Neural cell (in vitro differentiated cells): ENCODE results near the gene TMEM192. TPM values are rescaled to one million over a fixed set of nuclear protein-coding genes. Genes with fewer than 3 reads are reported as not detected.
"Not testable (repeated sequence)": the region's sequence is repeated elsewhere in the genome, so short reads cannot be mapped to it uniquely, and the experiment has no call there.

ENCODE experiments used
- H2AFZ ChIP-seq: fragments of 200-600, 300-800 bp; sonication (generic), shearing (Covaris generic); 2 replicates; pipeline ENCODE4 v1.6.0; 2014; ENCODE audit warnings: low read depth, mild to moderate bottlenecking, antibody characterized with exemption, low read length, moderate library complexity
- H3F3A ChIP-seq: fragments of 200-600 bp; shearing (Covaris generic); 2 replicates; pipeline ENCODE4 v1.6.1; 2016; ENCODE audit warnings: mild to moderate bottlenecking, moderate library complexity, mixed read lengths, antibody characterized with exemption, low read length; ENCODE audit not compliant: insufficient read depth, poor library complexity, severe bottlenecking
- H3K27ac ChIP-seq: fragments of 200-600, 300-800 bp; sonication (generic), shearing (Covaris generic); 2 replicates; pipeline ENCODE4 v1.5.1; 2014; ENCODE audit warnings: mild to moderate bottlenecking, low read length, moderate library complexity
- H3K27me3 ChIP-seq: fragments of 300-800, 200-600 bp; sonication (generic), shearing (Covaris generic); 2 replicates; pipeline ENCODE4 v1.6.0; 2014; ENCODE audit warnings: mild to moderate bottlenecking, low read depth, low read length, moderate library complexity; ENCODE audit not compliant: insufficient read depth
- H3K36me3 ChIP-seq: fragments of 300-800, 200-600 bp; sonication (generic), shearing (Covaris generic); 2 replicates; pipeline ENCODE4 v1.5.1; 2014; ENCODE audit warnings: mild to moderate bottlenecking, antibody characterized with exemption, low read length, moderate library complexity; ENCODE audit not compliant: insufficient read depth
- H3K4me2 ChIP-seq: fragments of 300-800, 200-600 bp; sonication (generic), shearing (Covaris generic); 2 replicates; pipeline ENCODE4 v1.6.0; 2014; ENCODE audit warnings: mild to moderate bottlenecking, low read length
- H3K4me3 ChIP-seq: fragments of 300-800, 200-600 bp; sonication (generic), shearing (Covaris generic); 2 replicates; pipeline ENCODE4 v1.5.1; 2014; ENCODE audit warnings: mild to moderate bottlenecking, low read length, moderate library complexity
- H3K79me2 ChIP-seq: fragments of 200-600 bp; shearing (Covaris generic); replicated peaks from 2 replicates; pipeline ENCODE4 v1.6.0; 2014; ENCODE audit warnings: mild to moderate bottlenecking, low read length, moderate library complexity; ENCODE audit not compliant: insufficient read depth
- H3K9ac ChIP-seq: fragments of 300-800, 200-600 bp; sonication (generic), shearing (Covaris generic); 2 replicates; pipeline ENCODE4 v1.6.1; 2016; ENCODE audit warnings: mild to moderate bottlenecking, low read length, mixed read lengths
- H3K9me2 ChIP-seq: fragments of 200-600 bp; shearing (Covaris generic); 2 replicates; pipeline ENCODE4 v1.6.1; 2016; ENCODE audit warnings: mild to moderate bottlenecking, low read length, mixed read lengths; ENCODE audit not compliant: insufficient read depth
- H3K9me3 ChIP-seq: fragments of 200-600, 300-800 bp; sonication (generic), shearing (Covaris generic); 2 replicates; pipeline ENCODE4 v1.6.1; 2016; ENCODE audit warnings: mild to moderate bottlenecking, mixed run types, low read length, moderate library complexity, mixed read lengths
- H4K20me1 ChIP-seq: fragments of 200-600 bp; shearing (Covaris generic); 2 replicates; pipeline ENCODE4 v1.6.1; 2016; ENCODE audit warnings: mild to moderate bottlenecking, mixed run types; ENCODE audit not compliant: insufficient read depth
- EP300 ChIP-seq: fragments of 450-650 bp; conservative IDR thresholded peaks from 2 replicates; pipeline ENCODE4 v1.6.1; 2014; ENCODE audit warnings: antibody characterized with exemption, mild to moderate bottlenecking, moderate library complexity; ENCODE audit not compliant: poor library complexity, severe bottlenecking
- EZH2 ChIP-seq: fragments of 200-600, 300-800 bp; shearing (Covaris generic), sonication (generic); IDR thresholded peaks from 2 replicates; pipeline ENCODE4 v1.6.1; 2014; ENCODE audit warnings: antibody characterized with exemption, low read length, borderline replicate concordance, mild to moderate bottlenecking; ENCODE audit not compliant: insufficient read depth, poor library complexity, severe bottlenecking
- MXI1 ChIP-seq: fragments of 450-650 bp; conservative IDR thresholded peaks from 2 replicates; pipeline ENCODE4 v1.6.1; 2014; ENCODE audit warnings: antibody characterized with exemption, mild to moderate bottlenecking; ENCODE audit not compliant: poor library complexity, severe bottlenecking
- POLR2AphosphoS5 ChIP-seq: IDR thresholded peaks from 2 replicates; pipeline ENCODE4 v1.6.1; 2012
- RAD21 ChIP-seq: fragments of 450-650 bp; conservative IDR thresholded peaks from 2 replicates; pipeline ENCODE4 v1.6.1; 2014; ENCODE audit warnings: antibody characterized with exemption, mild to moderate bottlenecking, moderate library complexity
- SMC3 ChIP-seq: fragments of 450-650 bp; conservative IDR thresholded peaks from 2 replicates; pipeline ENCODE4 v1.6.1; 2014; ENCODE audit warnings: antibody characterized with exemption, mild to moderate bottlenecking, moderate library complexity; ENCODE audit not compliant: poor library complexity
- TAF1 ChIP-seq: IDR thresholded peaks from 2 replicates; pipeline ENCODE4 v1.6.1; 2012; ENCODE audit warnings: low read depth
- polyA plus RNA-seq: library from polyadenylated mRNA; depleted of rRNA; stranded (reverse); fragments of >200 nt; gene quantifications from 2 replicates; pipeline ENCODE4 v1.2.3, GENCODE V29; 2014
- TF ChIP-seq, protein P1 (sequence below): fragments of 450-650 bp; IDR thresholded peaks from 2 replicates; pipeline ENCODE4 v1.5.1; 2014; ENCODE audit warnings: antibody characterized with exemption, mild to moderate bottlenecking, moderate library complexity; ENCODE audit not compliant: poor library complexity, severe bottlenecking
- TF ChIP-seq, protein P2 (sequence below): IDR thresholded peaks from 2 replicates; pipeline ENCODE4 v1.6.1; 2012; ENCODE audit warnings: borderline replicate concordance

Gene TMEM192
- polyA plus RNA-seq, 1 donor from 2014 or later, result 10.5 TPM

DNA sequence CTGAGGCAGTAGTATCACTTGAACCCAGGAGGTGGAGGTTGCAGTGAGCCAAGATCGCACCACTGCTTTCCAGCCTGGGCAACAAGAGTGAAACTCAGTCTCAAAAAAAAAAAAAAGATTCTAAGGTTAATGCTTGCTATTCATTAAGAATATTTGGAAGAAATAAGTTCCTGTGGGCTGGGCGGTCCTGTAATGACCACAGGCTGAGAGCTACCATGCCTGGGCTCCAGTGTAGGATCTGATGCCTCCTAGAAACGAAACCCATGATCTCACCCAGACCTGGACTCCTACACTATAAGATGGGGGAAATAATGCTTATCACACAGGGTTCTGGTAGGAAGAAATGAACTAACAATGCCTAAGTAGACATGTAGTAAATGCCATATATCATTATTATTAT is 17.8 kb downstream of the TMEM192 start:
- H3K4me2 ChIP-seq, result no peak overlapping the region
- no peaks in the 10 kb centered on the region for H3K9me3 ChIP-seq
- H3F3A ChIP-seq, result no peaks in the 10 kb centered on the region
- no peaks in the 10 kb centered on the region for H3K9me2 ChIP-seq
- no peak for TF ChIP-seq MXI1
- TF ChIP-seq EZH2, result no peak
- no peak for TF ChIP-seq RAD21
- TF ChIP-seq EP300, result no peak
- TF ChIP-seq, protein P1, sequence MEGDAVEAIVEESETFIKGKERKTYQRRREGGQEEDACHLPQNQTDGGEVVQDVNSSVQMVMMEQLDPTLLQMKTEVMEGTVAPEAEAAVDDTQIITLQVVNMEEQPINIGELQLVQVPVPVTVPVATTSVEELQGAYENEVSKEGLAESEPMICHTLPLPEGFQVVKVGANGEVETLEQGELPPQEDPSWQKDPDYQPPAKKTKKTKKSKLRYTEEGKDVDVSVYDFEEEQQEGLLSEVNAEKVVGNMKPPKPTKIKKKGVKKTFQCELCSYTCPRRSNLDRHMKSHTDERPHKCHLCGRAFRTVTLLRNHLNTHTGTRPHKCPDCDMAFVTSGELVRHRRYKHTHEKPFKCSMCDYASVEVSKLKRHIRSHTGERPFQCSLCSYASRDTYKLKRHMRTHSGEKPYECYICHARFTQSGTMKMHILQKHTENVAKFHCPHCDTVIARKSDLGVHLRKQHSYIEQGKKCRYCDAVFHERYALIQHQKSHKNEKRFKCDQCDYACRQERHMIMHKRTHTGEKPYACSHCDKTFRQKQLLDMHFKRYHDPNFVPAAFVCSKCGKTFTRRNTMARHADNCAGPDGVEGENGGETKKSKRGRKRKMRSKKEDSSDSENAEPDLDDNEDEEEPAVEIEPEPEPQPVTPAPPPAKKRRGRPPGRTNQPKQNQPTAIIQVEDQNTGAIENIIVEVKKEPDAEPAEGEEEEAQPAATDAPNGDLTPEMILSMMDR, result no peak
- TF ChIP-seq SMC3, result no peak
- TF ChIP-seq POLR2AphosphoS5, result no peak
- TF ChIP-seq, protein P2, sequence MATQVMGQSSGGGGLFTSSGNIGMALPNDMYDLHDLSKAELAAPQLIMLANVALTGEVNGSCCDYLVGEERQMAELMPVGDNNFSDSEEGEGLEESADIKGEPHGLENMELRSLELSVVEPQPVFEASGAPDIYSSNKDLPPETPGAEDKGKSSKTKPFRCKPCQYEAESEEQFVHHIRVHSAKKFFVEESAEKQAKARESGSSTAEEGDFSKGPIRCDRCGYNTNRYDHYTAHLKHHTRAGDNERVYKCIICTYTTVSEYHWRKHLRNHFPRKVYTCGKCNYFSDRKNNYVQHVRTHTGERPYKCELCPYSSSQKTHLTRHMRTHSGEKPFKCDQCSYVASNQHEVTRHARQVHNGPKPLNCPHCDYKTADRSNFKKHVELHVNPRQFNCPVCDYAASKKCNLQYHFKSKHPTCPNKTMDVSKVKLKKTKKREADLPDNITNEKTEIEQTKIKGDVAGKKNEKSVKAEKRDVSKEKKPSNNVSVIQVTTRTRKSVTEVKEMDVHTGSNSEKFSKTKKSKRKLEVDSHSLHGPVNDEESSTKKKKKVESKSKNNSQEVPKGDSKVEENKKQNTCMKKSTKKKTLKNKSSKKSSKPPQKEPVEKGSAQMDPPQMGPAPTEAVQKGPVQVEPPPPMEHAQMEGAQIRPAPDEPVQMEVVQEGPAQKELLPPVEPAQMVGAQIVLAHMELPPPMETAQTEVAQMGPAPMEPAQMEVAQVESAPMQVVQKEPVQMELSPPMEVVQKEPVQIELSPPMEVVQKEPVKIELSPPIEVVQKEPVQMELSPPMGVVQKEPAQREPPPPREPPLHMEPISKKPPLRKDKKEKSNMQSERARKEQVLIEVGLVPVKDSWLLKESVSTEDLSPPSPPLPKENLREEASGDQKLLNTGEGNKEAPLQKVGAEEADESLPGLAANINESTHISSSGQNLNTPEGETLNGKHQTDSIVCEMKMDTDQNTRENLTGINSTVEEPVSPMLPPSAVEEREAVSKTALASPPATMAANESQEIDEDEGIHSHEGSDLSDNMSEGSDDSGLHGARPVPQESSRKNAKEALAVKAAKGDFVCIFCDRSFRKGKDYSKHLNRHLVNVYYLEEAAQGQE, result no peak
- no peak for TF ChIP-seq TAF1
- H4K20me1 ChIP-seq, result no peaks in the 10 kb centered on the region
- H3K9ac ChIP-seq, result no peak overlapping the region
- H3K36me3 ChIP-seq, result no peaks in the 10 kb centered on the region
- H3K27me3 ChIP-seq, result no peaks in the 10 kb centered on the region
- H2AFZ ChIP-seq, result no peak overlapping the region
- H3K27ac ChIP-seq, result no peak overlapping the region
- no peak overlapping the region for H3K4me3 ChIP-seq
- no peaks in the 10 kb centered on the region for H3K79me2 ChIP-seq

DNA sequence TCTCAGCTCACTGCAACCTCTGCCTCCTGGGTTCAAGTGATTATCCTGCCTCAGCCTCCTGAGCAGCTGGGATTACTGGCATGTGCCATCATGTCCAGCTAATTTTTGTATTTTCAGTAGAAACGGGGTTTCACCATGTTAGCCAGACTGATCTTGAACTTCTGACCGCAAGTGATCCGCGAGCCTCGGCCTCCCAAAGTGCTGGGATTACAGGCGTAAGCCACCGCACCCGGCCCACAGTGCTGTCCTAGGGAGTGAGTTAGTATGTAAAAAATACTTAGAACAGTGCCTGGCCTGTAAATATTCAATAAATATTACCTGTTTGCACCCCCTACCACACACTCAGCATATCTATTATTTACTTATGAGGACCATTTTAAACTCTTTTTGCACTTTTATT is 20.5 kb downstream of the TMEM192 start:
- H3K9me2 ChIP-seq, H3K27ac ChIP-seq, H3K4me2 ChIP-seq, H3K79me2 ChIP-seq, H3K9ac ChIP-seq, H4K20me1 ChIP-seq, H2AFZ ChIP-seq, H3K27me3 ChIP-seq, H3F3A ChIP-seq, H3K36me3 ChIP-seq, H3K9me3 ChIP-seq, H3K4me3 ChIP-seq: not testable (repeated sequence)

DNA sequence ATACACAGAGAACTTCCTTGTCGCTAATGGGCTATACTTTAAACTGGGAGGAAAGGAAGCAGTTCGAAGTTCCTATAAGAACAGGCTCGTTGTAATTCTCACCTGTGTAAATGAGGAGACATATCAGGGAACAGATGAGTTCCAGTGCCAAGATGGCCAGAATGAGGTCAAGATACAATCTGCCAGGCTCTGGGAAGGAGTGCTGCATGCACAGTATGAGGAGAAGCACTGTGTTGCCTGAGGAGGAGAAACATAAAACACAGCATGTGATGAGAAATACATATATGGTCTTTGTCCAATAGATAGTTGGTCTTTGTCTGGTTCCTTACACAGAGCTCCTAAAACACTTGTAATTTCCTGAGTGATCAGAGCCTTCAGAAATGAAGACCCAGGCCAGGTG is 24.3 kb downstream of the TMEM192 start:
- Histone ChIP-seq H3K36me3 (no peaks in the 10 kb centered on the region), H2AFZ (no peak overlapping the region)

More for the DNA sequence above, 24.3 kb downstream of the TMEM192 start:
- no peaks in the 10 kb centered on the region for H3F3A ChIP-seq
- no peak overlapping the region for H3K27ac ChIP-seq
- H3K9me2 ChIP-seq, result no peaks in the 10 kb centered on the region
- no peaks in the 10 kb centered on the region for H4K20me1 ChIP-seq
- no peak overlapping the region for H3K4me2 ChIP-seq
- no peak overlapping the region for H3K9ac ChIP-seq
- TF ChIP-seq SMC3 (no peak), MXI1 (no peak), RAD21 (no peak), POLR2AphosphoS5 (no peak), EP300 (no peak), TAF1 (no peak), EZH2 (no peak)
- TF ChIP-seq, protein P1, result no peak
- TF ChIP-seq, protein P2, result no peak
- H3K79me2 ChIP-seq, result no peaks in the 10 kb centered on the region
- no peaks in the 10 kb centered on the region for H3K9me3 ChIP-seq
- H3K4me3 ChIP-seq, result no peak overlapping the region
- no peaks in the 10 kb centered on the region for H3K27me3 ChIP-seq
